Cardiac muscle cell (in vitro differentiated cells and primary cell): ENCODE data around the gene PACSIN2. TPM values are rescaled to one million over a fixed set of nuclear protein-coding genes. Genes with fewer than 3 reads are reported as not detected.

Source experiments
- DNase-seq, 2 donors: peaks; one replicate each; pipeline versions ENCODE4 v3.0.0 to v3.0.0-alpha.2; 2010 to 2017; ENCODE audit warnings: low read depth in 1 of 2, low spot score in 1 of 2
- H3K27ac ChIP-seq: fragments of 200-600 bp; sonication (generic); 2 replicates; pipeline ENCODE4 v1.5.1; 2016
- H3K27me3 ChIP-seq: fragments of 200-600 bp; sonication (generic); 2 replicates; pipeline ENCODE4 v1.6.0; 2016; ENCODE audit warnings: control low read depth
- H3K36me3 ChIP-seq: fragments of 200-600 bp; sonication (generic); 2 replicates; pipeline ENCODE4 v1.5.1; 2016; ENCODE audit warnings: control low read depth
- H3K4me1 ChIP-seq: fragments of 200-600 bp; sonication (generic); 2 replicates; pipeline ENCODE4 v1.8.1; 2017; ENCODE audit warnings: low read depth, mild to moderate bottlenecking, mixed run types
- H3K4me3 ChIP-seq: fragments of 200-600 bp; sonication (generic); 2 replicates; pipeline ENCODE4 v1.5.1; 2016; ENCODE audit warnings: mild to moderate bottlenecking
- H3K9me3 ChIP-seq: fragments of 200-600 bp; sonication (generic); 2 replicates; pipeline ENCODE4 v1.5.1; 2017; ENCODE audit warnings: low read depth, mild to moderate bottlenecking, control low read depth
- polyA plus RNA-seq: library from polyadenylated mRNA; unstranded; fragments of >200 nt; fragmentation: Nextera tagmentation; extraction: Ambion mirVana; gene quantifications from 2 replicates; pipeline ENCODE4 v1.2.1, GENCODE V29; 2016
- total RNA-seq: library from RNA; depleted of rRNA; stranded (reverse); fragments of >200 nt; gene quantifications from 2 replicates; pipeline ENCODE4 v1.2.3, GENCODE V29; 2016
- TF ChIP-seq, protein P1 (sequence below): IDR thresholded peaks from 2 replicates; pipeline ENCODE4 v1.5.1; 2012; ENCODE audit warnings: low read depth, mild to moderate bottlenecking, low read length

PACSIN2 gene
- total and polyA plus RNA-seq, 2 experiments from 2014 or later = 67.7 to 70.5 TPM

DNA sequence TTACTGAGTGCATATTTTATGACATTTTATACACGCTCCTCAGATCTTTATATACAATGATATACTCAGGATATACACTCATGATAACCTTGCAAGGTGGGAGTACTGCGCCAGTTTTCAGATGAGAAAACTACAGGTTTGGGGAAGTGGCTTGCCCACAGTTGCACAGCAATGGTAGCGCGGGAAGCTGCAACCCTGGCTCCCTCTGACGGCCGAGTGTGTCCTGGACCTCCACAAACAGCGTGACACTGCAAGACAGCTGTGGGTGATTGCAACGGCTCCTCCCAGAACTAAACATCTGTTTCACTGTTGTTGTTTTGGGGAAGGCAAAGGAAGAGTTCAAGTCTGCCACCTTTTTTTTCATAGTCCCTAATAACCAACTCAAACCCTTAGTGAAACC, 47.0 kb downstream of the PACSIN2 start:
- no peak for DNase-seq
- TF ChIP-seq, protein P1, sequence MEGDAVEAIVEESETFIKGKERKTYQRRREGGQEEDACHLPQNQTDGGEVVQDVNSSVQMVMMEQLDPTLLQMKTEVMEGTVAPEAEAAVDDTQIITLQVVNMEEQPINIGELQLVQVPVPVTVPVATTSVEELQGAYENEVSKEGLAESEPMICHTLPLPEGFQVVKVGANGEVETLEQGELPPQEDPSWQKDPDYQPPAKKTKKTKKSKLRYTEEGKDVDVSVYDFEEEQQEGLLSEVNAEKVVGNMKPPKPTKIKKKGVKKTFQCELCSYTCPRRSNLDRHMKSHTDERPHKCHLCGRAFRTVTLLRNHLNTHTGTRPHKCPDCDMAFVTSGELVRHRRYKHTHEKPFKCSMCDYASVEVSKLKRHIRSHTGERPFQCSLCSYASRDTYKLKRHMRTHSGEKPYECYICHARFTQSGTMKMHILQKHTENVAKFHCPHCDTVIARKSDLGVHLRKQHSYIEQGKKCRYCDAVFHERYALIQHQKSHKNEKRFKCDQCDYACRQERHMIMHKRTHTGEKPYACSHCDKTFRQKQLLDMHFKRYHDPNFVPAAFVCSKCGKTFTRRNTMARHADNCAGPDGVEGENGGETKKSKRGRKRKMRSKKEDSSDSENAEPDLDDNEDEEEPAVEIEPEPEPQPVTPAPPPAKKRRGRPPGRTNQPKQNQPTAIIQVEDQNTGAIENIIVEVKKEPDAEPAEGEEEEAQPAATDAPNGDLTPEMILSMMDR = no peak

GRCh38 chr22:42967005-42967404, 47.9 kb downstream of the PACSIN2 start:
- Histone ChIP-seq H3K4me1 (peaks cover 22% of the 10 kb centered on the region), H3K9me3 (no peaks in the 10 kb centered on the region), H3K27me3 (no peaks in the 10 kb centered on the region), H3K4me3 (no peak overlapping the region), H3K27ac (no peak overlapping the region), H3K36me3 (no peaks in the 10 kb centered on the region)
- no peak for DNase-seq
- TF ChIP-seq, protein P1 = no peak

More for the DNA sequence above, 47.0 kb downstream of the PACSIN2 start:
- no peaks in the 10 kb centered on the region for H3K27me3 ChIP-seq
- H3K4me1 ChIP-seq = peaks cover 12% of the 10 kb centered on the region
- H3K36me3 ChIP-seq = no peaks in the 10 kb centered on the region
- H3K9me3 ChIP-seq = no peaks in the 10 kb centered on the region
- H3K4me3 ChIP-seq = no peak overlapping the region
- H3K27ac ChIP-seq = no peak overlapping the region

DNA sequence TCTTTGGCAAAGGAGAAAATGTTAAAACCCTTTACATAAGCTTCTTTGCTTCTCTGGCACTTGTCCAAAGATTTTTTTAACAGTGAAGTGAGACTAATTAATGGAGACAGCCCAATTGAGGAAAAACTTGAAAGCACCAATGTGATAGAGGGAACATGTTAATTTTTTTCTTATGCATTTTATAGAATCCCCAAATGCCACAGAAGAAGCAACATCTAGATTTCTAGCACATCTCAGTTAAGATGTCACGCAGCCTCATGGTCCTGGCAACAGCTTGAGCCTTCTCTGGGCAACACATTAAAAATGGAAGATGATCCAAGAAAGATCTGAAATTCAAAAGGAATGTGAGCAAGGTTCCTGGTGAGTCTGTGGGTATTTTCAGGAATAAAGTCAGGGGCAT, 48.5 kb downstream of the PACSIN2 start:
- TF ChIP-seq, protein P1 = no peak
- Histone ChIP-seq H3K4me3 (no peak overlapping the region), H3K27me3 (no peaks in the 10 kb centered on the region), H3K27ac (no peak overlapping the region), H3K9me3 (no peaks in the 10 kb centered on the region), H3K4me1 (peaks cover 22% of the 10 kb centered on the region), H3K36me3 (no peaks in the 10 kb centered on the region)
- DNase-seq = no peak

GRCh38 chr22:42964994-42965699, 49.8 kb downstream of the PACSIN2 start:
- Histone ChIP-seq H3K27ac (no peak overlapping the region), H3K4me1 (peaks cover 28% of the 10 kb centered on the region), H3K27me3 (no peaks in the 10 kb centered on the region), H3K4me3 (no peak overlapping the region), H3K9me3 (no peaks in the 10 kb centered on the region), H3K36me3 (no peaks in the 10 kb centered on the region)
- TF ChIP-seq, protein P1 = no peak
- DNase-seq = no peak

GRCh38 chr22:42963231-42963595, 51.7 kb downstream of the PACSIN2 start:
- no peaks in the 10 kb centered on the region for H3K9me3 ChIP-seq
- no peaks in the 10 kb centered on the region for H3K36me3 ChIP-seq
- no peak for DNase-seq
- no peak overlapping the region for H3K4me3 ChIP-seq
- no peak overlapping the region for H3K27ac ChIP-seq
- H3K27me3 ChIP-seq = no peaks in the 10 kb centered on the region
- peaks cover 46% of the 10 kb centered on the region for H3K4me1 ChIP-seq
- TF ChIP-seq, protein P1 = no peak
